Measurements from ENCODE around the gene PRND.
"Not testable (repeated sequence)": the region's sequence is repeated elsewhere in the genome, so short reads cannot be mapped to it uniquely, and the experiment has no call there.

Gene PRND

GRCh38 chr20:4719190-4719589 is 2.5 kb upstream of the PRND start:
- no peaks in the 10 kb centered on the region for H3K27me3 ChIP-seq (ENCODE audit: control insufficient read depth in 2 of 2, insufficient read depth in 2 of 2, low read length in 2 of 2)
- H3K9ac ChIP-seq (ENCODE audit: low read depth in 1 of 2, low read length in 2 of 2), result no peak overlapping the region
- peak overlapping the region; percentile 3 to 68 for H3K27ac ChIP-seq (ENCODE audit: low read depth in 2 of 2, low read length in 2 of 2)
- H3K4me3 ChIP-seq (ENCODE audit: low read length in 2 of 2), result no peak overlapping the region
- H3K4me1 ChIP-seq (ENCODE audit: control insufficient read depth in 2 of 2, insufficient read depth in 2 of 2, low read length in 2 of 2), result peaks cover 0 to 8% of the 10 kb centered on the region in 2 donors
- no peaks in the 10 kb centered on the region for H3K36me3 ChIP-seq (ENCODE audit: control insufficient read depth in 2 of 2, insufficient read depth in 2 of 2, low read length in 2 of 2)
- no peaks in the 10 kb centered on the region for H3K9me3 ChIP-seq (ENCODE audit: control insufficient read depth in 2 of 2, low read length in 2 of 2)

DNA sequence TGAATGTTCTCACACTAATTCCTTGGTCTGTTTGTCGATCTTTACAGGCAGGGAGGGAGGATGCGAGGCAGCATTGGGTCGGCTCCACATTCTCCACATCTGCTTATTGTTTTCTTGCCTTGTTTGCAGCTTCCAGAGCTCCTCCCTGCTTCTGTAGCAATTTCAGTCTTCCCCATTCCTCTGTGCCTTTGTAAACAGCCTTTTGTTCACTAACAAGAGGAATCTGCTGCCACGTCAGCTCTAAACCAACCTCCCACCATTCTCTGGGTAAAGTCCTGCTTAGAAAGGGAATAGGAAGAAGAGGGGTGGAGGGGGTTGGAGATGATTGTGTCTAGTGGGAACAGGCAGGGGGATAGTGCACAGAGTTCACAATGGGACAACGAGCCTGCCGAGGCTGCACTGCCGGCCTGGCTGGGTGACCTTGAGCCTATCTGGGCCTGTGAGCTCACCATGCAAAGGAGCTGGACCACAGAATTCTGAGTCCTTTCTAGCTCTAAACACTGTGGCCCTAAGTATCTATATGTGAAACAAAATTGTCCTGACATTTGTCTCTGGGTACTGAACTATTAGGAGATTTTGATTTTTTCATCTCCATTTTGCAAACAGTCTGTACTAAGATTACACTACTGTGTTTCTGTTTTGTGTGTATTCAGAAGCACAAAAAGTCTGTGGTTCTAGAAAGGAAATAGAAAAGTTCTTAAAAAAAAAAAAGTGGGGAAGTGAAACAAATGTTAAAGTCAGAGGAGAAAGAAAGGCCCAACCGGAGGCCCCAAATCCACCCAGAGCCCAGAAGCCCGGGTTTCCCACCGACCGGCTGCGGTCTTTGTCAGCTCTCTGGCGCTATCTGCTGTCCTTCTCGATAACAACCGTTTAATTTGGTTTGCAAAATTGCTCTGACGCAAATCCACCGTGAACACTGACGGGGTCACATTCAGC is 1.4 kb upstream of the PRND start:
- Histone ChIP-seq H3K9me3 (ENCODE audit: control insufficient read depth in 2 of 2, low read length in 2 of 2) (no peaks in the 10 kb centered on the region), H3K9ac (ENCODE audit: low read depth in 1 of 2, low read length in 2 of 2) (peak overlapping the region in 1 of 2 donors; percentile 5), H3K27ac (ENCODE audit: low read depth in 2 of 2, low read length in 2 of 2) (peak overlapping the region; percentile 59 to 68), H3K4me1 (ENCODE audit: control insufficient read depth in 2 of 2, insufficient read depth in 2 of 2, low read length in 2 of 2) (peaks cover 0 to 8% of the 10 kb centered on the region in 2 donors), H3K4me3 (ENCODE audit: low read length in 2 of 2) (no peak overlapping the region), H3K27me3 (ENCODE audit: control insufficient read depth in 2 of 2, insufficient read depth in 2 of 2, low read length in 2 of 2) (no peaks in the 10 kb centered on the region), H3K36me3 (ENCODE audit: control insufficient read depth in 2 of 2, insufficient read depth in 2 of 2, low read length in 2 of 2) (no peaks in the 10 kb centered on the region)

DNA sequence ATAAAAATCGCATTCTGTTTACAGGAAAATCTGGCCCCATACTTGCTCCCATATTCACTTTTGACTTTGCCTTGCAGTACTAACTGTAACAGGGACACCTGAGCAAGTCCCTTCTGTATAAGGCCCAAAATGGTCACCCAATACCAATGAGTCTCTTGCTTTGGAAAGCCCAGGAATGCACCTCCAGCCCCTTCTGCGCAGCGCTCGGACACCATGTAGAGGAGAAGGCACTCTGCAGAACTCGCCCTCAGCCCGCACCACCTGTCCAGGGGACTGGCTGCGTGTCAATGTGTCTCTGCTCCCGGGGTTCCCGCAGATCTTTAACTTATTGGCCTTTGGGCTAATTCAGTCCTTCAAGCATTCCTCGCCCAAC is 746 bp upstream of the PRND start:
- Histone ChIP-seq H3K36me3 (ENCODE audit: control insufficient read depth in 2 of 2, insufficient read depth in 2 of 2, low read length in 2 of 2) (no peaks in the 10 kb centered on the region), H3K4me1 (ENCODE audit: control insufficient read depth in 2 of 2, insufficient read depth in 2 of 2, low read length in 2 of 2) (peaks cover 0 to 8% of the 10 kb centered on the region in 2 donors), H3K9ac (ENCODE audit: low read depth in 1 of 2, low read length in 2 of 2) (no peak overlapping the region), H3K4me3 (ENCODE audit: low read length in 2 of 2) (no peak overlapping the region), H3K27me3 (ENCODE audit: control insufficient read depth in 2 of 2, insufficient read depth in 2 of 2, low read length in 2 of 2) (no peaks in the 10 kb centered on the region), H3K9me3 (ENCODE audit: control insufficient read depth in 2 of 2, low read length in 2 of 2) (no peaks in the 10 kb centered on the region), H3K27ac (ENCODE audit: low read depth in 2 of 2, low read length in 2 of 2) (peak overlapping the region in 1 of 2 donors; percentile 4)

- peaks cover 0 to 8% of the 10 kb centered on the region in 2 donors for H3K4me1 ChIP-seq (ENCODE audit: control insufficient read depth in 2 of 2, insufficient read depth in 2 of 2, low read length in 2 of 2)
- no peaks in the 10 kb centered on the region for H3K36me3 ChIP-seq (ENCODE audit: control insufficient read depth in 2 of 2, insufficient read depth in 2 of 2, low read length in 2 of 2)
- H3K27ac ChIP-seq (ENCODE audit: low read depth in 2 of 2, low read length in 2 of 2), result no peak overlapping the region
- no peaks in the 10 kb centered on the region for H3K27me3 ChIP-seq (ENCODE audit: control insufficient read depth in 2 of 2, insufficient read depth in 2 of 2, low read length in 2 of 2)
- no peaks in the 10 kb centered on the region for H3K9me3 ChIP-seq (ENCODE audit: control insufficient read depth in 2 of 2, low read length in 2 of 2)
- H3K4me3 ChIP-seq (ENCODE audit: low read length in 2 of 2), result no peak overlapping the region
- no peak overlapping the region for H3K9ac ChIP-seq (ENCODE audit: low read depth in 1 of 2, low read length in 2 of 2)
These were observed 862 bp downstream of the PRND start for GRCh38 chr20:4722571-4722970.

DNA sequence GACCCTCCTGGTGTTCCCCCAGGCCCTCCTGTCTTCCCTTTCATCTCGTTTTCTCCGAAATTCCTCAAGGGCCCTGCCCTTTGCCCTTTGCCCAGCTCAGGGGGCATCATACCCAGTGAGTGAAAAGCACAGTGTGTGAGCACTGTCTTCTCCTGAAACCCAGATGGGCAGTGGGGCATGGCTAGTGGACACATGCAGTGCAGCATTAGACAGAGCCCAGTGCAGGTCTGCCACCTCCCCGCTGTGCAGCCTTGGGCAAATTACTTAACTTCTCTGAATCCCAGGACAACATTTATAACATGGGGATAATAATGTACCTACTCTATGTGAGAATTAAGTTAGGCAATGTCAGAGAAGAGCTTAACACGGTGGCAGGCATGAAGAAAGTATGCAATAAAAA is 1.3 kb downstream of the PRND start:
- no peak overlapping the region for H3K27ac ChIP-seq (ENCODE audit: low read depth in 2 of 2, low read length in 2 of 2)
- H3K4me1 ChIP-seq (ENCODE audit: control insufficient read depth in 2 of 2, insufficient read depth in 2 of 2, low read length in 2 of 2), result peaks cover 0 to 8% of the 10 kb centered on the region in 2 donors
- no peaks in the 10 kb centered on the region for H3K9me3 ChIP-seq (ENCODE audit: control insufficient read depth in 2 of 2, low read length in 2 of 2)
- H3K9ac ChIP-seq (ENCODE audit: low read depth in 1 of 2, low read length in 2 of 2), result no peak overlapping the region
- no peaks in the 10 kb centered on the region for H3K36me3 ChIP-seq (ENCODE audit: control insufficient read depth in 2 of 2, insufficient read depth in 2 of 2, low read length in 2 of 2)
- no peak overlapping the region for H3K4me3 ChIP-seq (ENCODE audit: low read length in 2 of 2)
- H3K27me3 ChIP-seq (ENCODE audit: control insufficient read depth in 2 of 2, insufficient read depth in 2 of 2, low read length in 2 of 2), result no peaks in the 10 kb centered on the region

GRCh38 chr20:4723553-4723952 is 1.8 kb downstream of the PRND start:
- H3K36me3 ChIP-seq (ENCODE audit: control insufficient read depth in 2 of 2, insufficient read depth in 2 of 2, low read length in 2 of 2); H3K9me3 ChIP-seq (ENCODE audit: control insufficient read depth in 2 of 2, low read length in 2 of 2); H3K4me1 ChIP-seq (ENCODE audit: control insufficient read depth in 2 of 2, insufficient read depth in 2 of 2, low read length in 2 of 2); H3K27me3 ChIP-seq (ENCODE audit: control insufficient read depth in 2 of 2, insufficient read depth in 2 of 2, low read length in 2 of 2); H3K27ac ChIP-seq (ENCODE audit: low read depth in 2 of 2, low read length in 2 of 2); H3K9ac ChIP-seq (ENCODE audit: low read depth in 1 of 2, low read length in 2 of 2); H3K4me3 ChIP-seq (ENCODE audit: low read length in 2 of 2): not testable (repeated sequence)

DNA sequence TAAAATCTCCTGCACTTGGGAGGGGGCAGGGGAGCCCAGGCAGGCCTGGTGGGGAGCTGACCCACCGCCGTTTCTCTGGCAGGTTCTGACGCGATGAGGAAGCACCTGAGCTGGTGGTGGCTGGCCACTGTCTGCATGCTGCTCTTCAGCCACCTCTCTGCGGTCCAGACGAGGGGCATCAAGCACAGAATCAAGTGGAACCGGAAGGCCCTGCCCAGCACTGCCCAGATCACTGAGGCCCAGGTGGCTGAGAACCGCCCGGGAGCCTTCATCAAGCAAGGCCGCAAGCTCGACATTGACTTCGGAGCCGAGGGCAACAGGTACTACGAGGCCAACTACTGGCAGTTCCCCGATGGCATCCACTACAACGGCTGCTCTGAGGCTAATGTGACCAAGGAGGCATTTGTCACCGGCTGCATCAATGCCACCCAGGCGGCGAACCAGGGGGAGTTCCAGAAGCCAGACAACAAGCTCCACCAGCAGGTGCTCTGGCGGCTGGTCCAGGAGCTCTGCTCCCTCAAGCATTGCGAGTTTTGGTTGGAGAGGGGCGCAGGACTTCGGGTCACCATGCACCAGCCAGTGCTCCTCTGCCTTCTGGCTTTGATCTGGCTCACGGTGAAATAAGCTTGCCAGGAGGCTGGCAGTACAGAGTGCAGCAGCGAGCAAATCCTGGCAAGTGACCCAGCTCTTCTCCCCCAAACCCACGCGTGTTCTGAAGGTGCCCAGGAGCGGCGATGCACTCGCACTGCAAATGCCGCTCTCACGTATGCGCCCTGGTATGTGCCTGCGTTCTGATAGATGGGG is 3.0 kb downstream of the PRND start:
- H3K4me1 ChIP-seq (ENCODE audit: control insufficient read depth in 2 of 2, insufficient read depth in 2 of 2, low read length in 2 of 2), result peaks cover 0 to 6% of the 10 kb centered on the region in 2 donors
- H3K4me3 ChIP-seq (ENCODE audit: low read length in 2 of 2), result no peak overlapping the region
- H3K36me3 ChIP-seq (ENCODE audit: control insufficient read depth in 2 of 2, insufficient read depth in 2 of 2, low read length in 2 of 2), result no peaks in the 10 kb centered on the region
- no peak overlapping the region for H3K27ac ChIP-seq (ENCODE audit: low read depth in 2 of 2, low read length in 2 of 2)
- no peak overlapping the region for H3K9ac ChIP-seq (ENCODE audit: low read depth in 1 of 2, low read length in 2 of 2)
- no peaks in the 10 kb centered on the region for H3K27me3 ChIP-seq (ENCODE audit: control insufficient read depth in 2 of 2, insufficient read depth in 2 of 2, low read length in 2 of 2)
- no peaks in the 10 kb centered on the region for H3K9me3 ChIP-seq (ENCODE audit: control insufficient read depth in 2 of 2, low read length in 2 of 2)

DNA sequence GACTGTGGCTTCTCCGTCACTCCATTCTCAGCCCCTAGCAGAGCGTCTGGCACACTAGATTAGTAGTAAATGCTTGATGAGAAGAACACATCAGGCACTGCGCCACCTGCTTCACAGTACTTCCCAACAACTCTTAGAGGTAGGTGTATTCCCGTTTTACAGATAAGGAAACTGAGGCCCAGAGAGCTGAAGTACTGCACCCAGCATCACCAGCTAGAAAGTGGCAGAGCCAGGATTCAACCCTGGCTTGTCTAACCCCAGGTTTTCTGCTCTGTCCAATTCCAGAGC is 3.5 kb downstream of the PRND start:
- Histone ChIP-seq H3K4me3 (ENCODE audit: low read length in 2 of 2) (no peak overlapping the region), H3K4me1 (ENCODE audit: control insufficient read depth in 2 of 2, insufficient read depth in 2 of 2, low read length in 2 of 2) (peaks cover 0 to 2% of the 10 kb centered on the region in 2 donors), H3K27me3 (ENCODE audit: control insufficient read depth in 2 of 2, insufficient read depth in 2 of 2, low read length in 2 of 2) (no peaks in the 10 kb centered on the region), H3K9me3 (ENCODE audit: control insufficient read depth in 2 of 2, low read length in 2 of 2) (no peaks in the 10 kb centered on the region), H3K27ac (ENCODE audit: low read depth in 2 of 2, low read length in 2 of 2) (no peak overlapping the region), H3K36me3 (ENCODE audit: control insufficient read depth in 2 of 2, insufficient read depth in 2 of 2, low read length in 2 of 2) (no peaks in the 10 kb centered on the region), H3K9ac (ENCODE audit: low read depth in 1 of 2, low read length in 2 of 2) (no peak overlapping the region)

DNA sequence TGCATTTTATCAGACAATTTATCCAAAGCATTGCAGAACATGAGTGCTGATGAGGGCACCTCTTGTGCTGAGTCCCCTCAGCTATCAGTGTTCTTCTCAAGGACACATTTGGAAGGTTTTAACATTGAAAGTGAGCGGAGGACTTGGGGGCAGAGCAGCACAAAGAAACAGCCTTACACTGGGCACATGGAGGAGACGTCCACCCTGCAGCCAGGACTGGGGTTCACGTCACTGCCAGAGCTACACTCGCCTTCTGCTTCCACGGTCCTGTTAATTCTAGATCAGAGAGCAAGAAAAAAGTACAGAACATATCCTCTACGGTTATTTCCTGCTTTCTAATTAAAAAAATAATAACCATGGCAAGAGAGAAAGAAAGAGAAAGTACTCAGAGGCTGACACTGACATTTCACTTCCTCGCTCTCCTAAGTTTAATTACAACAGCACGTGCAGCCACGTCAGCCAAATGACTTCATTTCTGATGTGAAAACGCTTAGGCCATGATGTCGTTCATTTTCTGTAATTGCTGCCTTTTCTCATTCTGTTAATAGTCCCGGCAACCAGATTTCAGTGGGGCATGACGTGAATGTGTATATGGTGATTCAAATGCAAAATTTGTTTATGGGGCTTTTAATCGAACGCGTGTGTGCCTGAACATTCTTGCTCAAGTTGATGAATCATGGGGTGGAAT is 5.1 kb downstream of the PRND start:
- no peaks in the 10 kb centered on the region for H3K4me1 ChIP-seq (ENCODE audit: control insufficient read depth in 2 of 2, insufficient read depth in 2 of 2, low read length in 2 of 2)

More for the DNA sequence above, 5.1 kb downstream of the PRND start:
- Histone ChIP-seq H3K4me3 (ENCODE audit: low read length in 2 of 2) (peak overlapping the region; percentile 37 to 51), H3K36me3 (ENCODE audit: control insufficient read depth in 2 of 2, insufficient read depth in 2 of 2, low read length in 2 of 2) (no peaks in the 10 kb centered on the region), H3K27ac (ENCODE audit: low read depth in 2 of 2, low read length in 2 of 2) (peak overlapping the region in 1 of 2 donors; percentile 27), H3K9me3 (ENCODE audit: control insufficient read depth in 2 of 2, low read length in 2 of 2) (no peaks in the 10 kb centered on the region), H3K9ac (ENCODE audit: low read depth in 1 of 2, low read length in 2 of 2) (no peak overlapping the region), H3K27me3 (ENCODE audit: control insufficient read depth in 2 of 2, insufficient read depth in 2 of 2, low read length in 2 of 2) (no peaks in the 10 kb centered on the region)

Data from mucosa of rectum (tissue), 2 donors.